Naive thymus-derived CD8-positive, alpha-beta T cell (primary cell): ENCODE data around the gene CYTH3. TPM values are rescaled to one million over a fixed set of nuclear protein-coding genes. Genes with fewer than 3 reads are reported as not detected.
A peak's percentile ranks its signal among the peaks of the same experiment; 100 is the strongest.
"Not testable (repeated sequence)": the region's sequence is repeated elsewhere in the genome, so short reads cannot be mapped to it uniquely, and the experiment has no call there.

Experiments
- ATAC-seq, 2 donors: fragments of 150-1000 bp; cut with Tn5 transposase in 1 of 2; sonication (Bioruptor Pico), chemical (Tn5 transposase) in 1 of 2; 1 replicate in 1 of 2; 2 replicates in 1 of 2; pipeline ENCODE4 v1.10.0; 2021; ENCODE audit warnings: mild to moderate bottlenecking in 2 of 2, moderate library complexity in 2 of 2
- POLR2A ChIA-PET: fragments of 350-600 bp; sonication (Branson Sonifier 250); formaldehyde crosslinking; loops from one replicate; lab custom pipeline; 2021; ENCODE audit warnings: antibody characterized with exemption; lab: Charles Lee
- DNase-seq, 10 donors: peaks; one replicate each; pipeline versions ENCODE4 v3.0.0 to v3.0.0-alpha.2; 2020 to 2022
- H3K27ac Mint-ChIP-seq, 10 donors: one replicate each; pipeline ENCODE4 v1.8.0; 2020 to 2022; ENCODE audit warnings: mild to moderate bottlenecking in 10 of 10, mixed read lengths in 10 of 10, moderate library complexity in 4 of 10, inconsistent platforms in 1 of 10
- H3K27me3 Mint-ChIP-seq, 5 donors: one replicate each; pipeline ENCODE4 v1.8.0; 2021 to 2022; ENCODE audit warnings: mixed read lengths in 5 of 5
- H3K36me3 Mint-ChIP-seq, 3 donors: one replicate each; pipeline ENCODE4 v1.8.0; 2020 to 2022; ENCODE audit warnings: mixed read lengths in 3 of 3, mild to moderate bottlenecking in 2 of 3, inconsistent platforms in 1 of 3
- H3K4me1 Mint-ChIP-seq, 4 donors: one replicate each; pipeline ENCODE4 v1.8.0; 2021 to 2022; ENCODE audit warnings: mixed read lengths in 4 of 4
- H3K4me3 Mint-ChIP-seq, 10 donors: one replicate each; pipeline ENCODE4 v1.8.0; 2020 to 2022; ENCODE audit warnings: mild to moderate bottlenecking in 10 of 10, mixed read lengths in 10 of 10, moderate library complexity in 6 of 10, inconsistent platforms in 1 of 10
- H3K9me3 Mint-ChIP-seq, 9 donors: one replicate each; pipeline ENCODE4 v1.8.0; 2020 to 2022; ENCODE audit warnings: mixed read lengths in 9 of 9, mild to moderate bottlenecking in 3 of 9, inconsistent platforms in 1 of 9, moderate library complexity in 1 of 9
- polyA plus RNA-seq, 3 donors: library from polyadenylated mRNA; unstranded; fragments of 300-500 nt; fragmentation: Illumina TruSeq; gene quantifications; one replicate each; pipeline ENCODE4 v1.2.3, GENCODE V29; 2021
- total RNA-seq, 8 experiments: library from RNA in 2 of 8; stranded (reverse) in 2 of 8; gene quantifications; one replicate each; pipeline ENCODE4 v1.2.3 and lab custom pipeline; 2021 to 2026

The CYTH3 gene
- total and polyA plus RNA-seq, 5 experiments from 2014 or later, result 0.77 to 8.6 (median 4.1) TPM

DNA sequence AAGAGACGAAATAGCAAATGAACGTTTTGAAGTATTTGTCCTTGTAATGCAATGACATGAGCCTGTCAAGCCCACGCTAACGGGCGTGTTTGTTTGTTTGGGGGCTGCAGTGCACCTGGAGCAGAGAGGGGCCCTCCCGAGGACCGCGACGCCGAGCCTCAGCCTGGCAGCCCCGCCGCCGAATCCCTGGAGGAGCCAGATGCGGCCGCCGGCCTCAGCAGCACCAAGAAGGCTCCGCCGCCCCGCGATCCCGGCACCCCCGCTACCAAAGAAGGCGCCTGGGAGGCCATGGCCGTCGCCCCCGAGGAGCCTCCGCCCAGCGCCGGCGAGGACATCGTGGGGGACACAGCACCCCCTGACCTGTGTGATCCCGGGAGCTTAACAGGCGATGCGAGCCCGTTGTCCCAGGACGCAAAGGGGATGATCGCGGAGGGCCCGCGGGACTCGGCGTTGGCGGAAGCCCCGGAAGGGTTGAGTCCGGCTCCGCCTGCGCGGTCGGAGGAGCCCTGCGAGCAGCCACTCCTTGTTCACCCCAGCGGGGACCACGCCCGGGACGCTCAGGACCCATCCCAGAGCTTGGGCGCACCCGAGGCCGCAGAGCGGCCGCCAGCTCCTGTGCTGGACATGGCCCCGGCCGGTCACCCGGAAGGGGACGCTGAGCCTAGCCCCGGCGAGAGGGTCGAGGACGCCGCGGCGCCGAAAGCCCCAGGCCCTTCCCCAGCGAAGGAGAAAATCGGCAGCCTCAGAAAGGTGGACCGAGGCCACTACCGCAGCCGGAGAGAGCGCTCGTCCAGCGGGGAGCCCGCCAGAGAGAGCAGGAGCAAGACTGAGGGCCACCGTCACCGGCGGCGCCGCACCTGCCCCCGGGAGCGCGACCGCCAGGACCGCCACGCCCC lies 118.5 kb downstream of the CYTH3 start:
- no peak overlapping the region for H3K27ac Mint-ChIP-seq
- no peaks in the 10 kb centered on the region for H3K9me3 Mint-ChIP-seq
- H3K27me3 Mint-ChIP-seq, result no peaks in the 10 kb centered on the region
- H3K4me1 Mint-ChIP-seq, result no peaks in the 10 kb centered on the region
- DNase-seq (no peak), ATAC-seq (no peak)
- POLR2A ChIA-PET, result no interaction called here
- H3K36me3 Mint-ChIP-seq, result peaks cover 0 to 83% (median 41%) of the 10 kb centered on the region in 3 donors
- H3K4me3 Mint-ChIP-seq, result no peak overlapping the region

DNA sequence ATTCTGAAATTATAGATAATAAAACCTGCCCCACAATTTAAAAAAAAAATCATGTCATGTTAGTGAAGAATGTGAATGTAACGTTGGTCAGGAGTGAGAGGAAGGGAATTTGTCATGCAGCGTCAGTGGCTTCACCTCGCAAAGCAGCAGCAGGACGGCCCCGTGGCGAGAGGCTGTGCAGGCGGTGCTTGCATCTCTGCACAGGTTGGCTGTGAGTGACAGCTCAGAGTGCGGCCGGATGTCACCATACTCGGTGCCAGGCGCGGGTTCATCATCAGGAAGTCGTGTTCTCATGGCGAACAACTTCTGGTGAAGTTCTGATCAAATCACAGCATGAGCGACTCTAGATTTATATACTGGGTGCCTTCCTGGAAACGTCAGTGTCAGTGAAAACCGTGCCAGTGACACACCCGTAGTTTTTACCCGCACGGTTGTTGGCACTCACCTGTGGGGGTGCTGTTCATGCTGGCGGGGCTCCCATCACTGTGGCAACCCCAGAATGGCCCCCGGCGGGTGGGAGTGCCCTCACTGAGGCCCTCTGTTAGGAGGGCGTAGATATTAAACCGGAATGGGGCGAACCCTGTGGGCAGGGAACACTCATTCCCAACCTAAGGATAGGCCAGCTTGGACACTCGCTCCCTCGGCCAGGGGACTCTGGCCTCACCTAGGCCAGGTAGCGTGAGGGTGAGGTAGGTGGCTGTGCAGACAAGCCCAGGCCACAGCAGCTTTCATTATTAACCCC lies 120.3 kb downstream of the CYTH3 start:
- H3K4me1 Mint-ChIP-seq, result no peaks in the 10 kb centered on the region
- no peak for ATAC-seq
- H3K4me3 Mint-ChIP-seq, result no peak overlapping the region
- peak overlapping the region in 1 of 10 donors; percentile 56 for H3K27ac Mint-ChIP-seq
- no peaks in the 10 kb centered on the region for H3K27me3 Mint-ChIP-seq
- no peak for DNase-seq
- peaks cover 0 to 85% (median 49%) of the 10 kb centered on the region in 3 donors for H3K36me3 Mint-ChIP-seq
- no peaks in the 10 kb centered on the region for H3K9me3 Mint-ChIP-seq
- POLR2A ChIA-PET, result no interaction called here

- peaks cover 0 to 85% (median 48%) of the 10 kb centered on the region in 3 donors for H3K36me3 Mint-ChIP-seq
- peak overlapping the region in 1 of 10 donors; percentile 29 for H3K27ac Mint-ChIP-seq
- H3K27me3 Mint-ChIP-seq, H3K4me3 Mint-ChIP-seq, H3K4me1 Mint-ChIP-seq, POLR2A ChIA-PET, H3K9me3 Mint-ChIP-seq, DNase-seq, ATAC-seq: not testable (repeated sequence)
These were observed 120.9 kb downstream of the CYTH3 start for GRCh38 chr7:6151527-6151926.

DNA sequence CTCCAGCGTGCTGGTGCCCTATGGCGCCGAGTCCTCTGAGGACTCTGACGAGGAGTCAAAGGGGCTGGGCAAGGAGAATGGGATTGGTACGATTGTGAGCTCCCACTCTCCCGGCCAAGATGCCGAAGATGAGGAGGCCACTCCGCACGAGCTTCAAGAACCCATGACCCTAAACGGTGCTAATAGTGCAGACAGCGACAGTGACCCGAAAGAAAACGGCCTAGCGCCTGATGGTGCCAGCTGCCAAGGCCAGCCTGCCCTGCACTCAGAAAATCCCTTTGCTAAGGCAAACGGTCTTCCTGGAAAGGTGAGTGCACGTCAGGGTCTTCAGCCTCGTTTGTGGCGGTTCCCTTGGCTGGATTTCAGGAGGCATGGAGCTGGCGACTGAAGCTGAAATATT lies 122.4 kb downstream of the CYTH3 start:
- ATAC-seq (no peak), DNase-seq (no peak)
- H3K4me3 Mint-ChIP-seq, result no peak overlapping the region
- H3K36me3 Mint-ChIP-seq, result peaks cover 0 to 85% (median 56%) of the 10 kb centered on the region in 3 donors
- H3K27ac Mint-ChIP-seq, result peak overlapping the region in 1 of 10 donors; percentile 73
- H3K27me3 Mint-ChIP-seq, result no peaks in the 10 kb centered on the region
- H3K4me1 Mint-ChIP-seq, result peaks cover 0 to 2% (median 0%) of the 10 kb centered on the region in 4 donors
- H3K9me3 Mint-ChIP-seq, result no peaks in the 10 kb centered on the region
- POLR2A ChIA-PET, result no interaction called here

- Mint-ChIP-seq H3K27ac (peak overlapping the region in 4 of 10 donors; percentile 7 to 75 (median 31)), H3K9me3 (no peaks in the 10 kb centered on the region), H3K27me3 (no peaks in the 10 kb centered on the region), H3K4me3 (no peak overlapping the region), H3K4me1 (peaks cover 0 to 2% (median 0%) of the 10 kb centered on the region in 4 donors), H3K36me3 (peaks cover 0 to 93% (median 60%) of the 10 kb centered on the region in 3 donors)
- POLR2A ChIA-PET, result interaction anchor here (0.6 kb wide), 1 partner anchor 180 kb away, joined by 5 read pairs; no protein-coding TSS in a partner anchor
- ATAC-seq, result no peak
- no peak for DNase-seq
These were observed 123.6 kb downstream of the CYTH3 start for GRCh38 chr7:6148724-6149360.

- peaks cover 0 to 2% (median 0%) of the 10 kb centered on the region in 4 donors for H3K4me1 Mint-ChIP-seq
- no peaks in the 10 kb centered on the region for H3K9me3 Mint-ChIP-seq
- peak overlapping the region in 1 of 10 donors; percentile 50 for H3K27ac Mint-ChIP-seq
- H3K36me3 Mint-ChIP-seq, result peaks cover 0 to 96% (median 60%) of the 10 kb centered on the region in 3 donors
- no peaks in the 10 kb centered on the region for H3K27me3 Mint-ChIP-seq
- POLR2A ChIA-PET, result no interaction called here
- no peak for DNase-seq
- no peak for ATAC-seq
- H3K4me3 Mint-ChIP-seq, result no peak overlapping the region
These were observed 124.8 kb downstream of the CYTH3 start for GRCh38 chr7:6147627-6148026.

DNA sequence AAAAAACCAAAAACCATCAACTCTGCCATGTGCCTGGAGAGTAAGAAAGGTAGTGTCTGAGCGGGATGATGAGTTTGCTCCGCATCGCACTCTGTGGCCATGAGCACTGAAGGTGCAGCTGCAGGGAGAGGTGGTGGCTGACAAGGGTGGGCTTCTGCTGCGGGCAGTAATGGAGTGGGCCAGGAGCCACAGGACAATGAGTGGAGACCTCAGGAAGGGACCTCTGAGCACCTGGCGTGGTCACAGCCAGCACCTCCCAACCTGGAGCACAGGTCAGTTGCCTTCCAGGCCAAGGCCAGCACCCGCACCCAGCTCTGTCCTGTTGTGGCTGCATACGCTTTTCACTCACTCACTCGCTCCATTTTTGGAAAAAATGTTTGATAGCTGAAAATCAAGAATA lies 125.8 kb downstream of the CYTH3 start:
- no peak for ATAC-seq
- H3K27ac Mint-ChIP-seq, result peak overlapping the region in 3 of 10 donors; percentile 24 to 50 (median 29)

GRCh38 chr7:6143997-6144396 lies 128.4 kb downstream of the CYTH3 start:
- Mint-ChIP-seq H3K4me1 (peaks cover 0 to 4% (median 0%) of the 10 kb centered on the region in 4 donors), H3K9me3 (no peaks in the 10 kb centered on the region), H3K36me3 (peaks cover 8 to 94% (median 41%) of the 10 kb centered on the region in 3 donors), H3K4me3 (no peak overlapping the region), H3K27ac (no peak overlapping the region), H3K27me3 (no peaks in the 10 kb centered on the region)
- DNase-seq (no peak), ATAC-seq (no peak)
- POLR2A ChIA-PET, result no interaction called here

More for the DNA sequence above, 125.8 kb downstream of the CYTH3 start:
- H3K36me3 Mint-ChIP-seq, result peaks cover 0 to 97% (median 53%) of the 10 kb centered on the region in 3 donors
- DNase-seq, result no peak
- H3K4me3 Mint-ChIP-seq, result no peak overlapping the region
- POLR2A ChIA-PET, result no interaction called here
- H3K4me1 Mint-ChIP-seq, result peaks cover 0 to 2% (median 0%) of the 10 kb centered on the region in 4 donors
- no peaks in the 10 kb centered on the region for H3K27me3 Mint-ChIP-seq
- H3K9me3 Mint-ChIP-seq, result no peaks in the 10 kb centered on the region

GRCh38 chr7:6142871-6143380 lies 129.5 kb downstream of the CYTH3 start:
- Mint-ChIP-seq H3K4me1 (peaks cover 0 to 4% (median 0%) of the 10 kb centered on the region in 4 donors), H3K4me3 (no peak overlapping the region), H3K9me3 (no peaks in the 10 kb centered on the region), H3K27me3 (no peaks in the 10 kb centered on the region), H3K36me3 (peaks cover 8 to 87% (median 34%) of the 10 kb centered on the region in 3 donors), H3K27ac (peak overlapping the region in 1 of 10 donors; percentile 83)
- no peak for ATAC-seq
- POLR2A ChIA-PET, result no interaction called here
- no peak for DNase-seq

GRCh38 chr7:6139189-6139996 lies 133.0 kb downstream of the CYTH3 start:
- Mint-ChIP-seq H3K4me1 (peaks cover 0 to 2% (median 0%) of the 10 kb centered on the region in 4 donors), H3K4me3 (no peak overlapping the region), H3K27me3 (no peaks in the 10 kb centered on the region), H3K9me3 (no peaks in the 10 kb centered on the region), H3K27ac (peak overlapping the region in 4 of 10 donors; percentile 25 to 58 (median 46)), H3K36me3 (peaks cover 8 to 65% (median 15%) of the 10 kb centered on the region in 3 donors)
- DNase-seq, result no peak
- POLR2A ChIA-PET, result no interaction called here
- ATAC-seq, result no peak

DNA sequence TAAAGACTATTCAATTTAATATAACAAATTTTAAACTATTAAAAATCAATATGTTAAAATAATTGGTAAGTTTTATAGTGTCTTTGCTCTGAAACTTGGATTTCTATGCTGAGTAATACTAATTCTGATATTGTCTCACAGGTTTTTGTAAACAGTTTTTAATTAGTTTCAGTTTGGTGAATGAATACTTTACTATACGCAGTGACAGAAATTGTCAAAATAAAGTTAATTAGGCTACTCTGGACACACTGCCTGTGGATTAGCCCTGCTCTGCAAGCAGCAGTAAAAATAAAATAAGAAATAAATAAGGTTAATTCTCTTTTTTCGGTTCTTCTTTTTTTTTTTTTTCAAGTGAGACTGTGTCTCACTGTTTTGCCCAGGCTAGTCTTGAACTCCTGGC lies 135.9 kb downstream of the CYTH3 start:
- Mint-ChIP-seq H3K36me3 (peaks cover 8 to 65% (median 14%) of the 10 kb centered on the region in 3 donors), H3K4me3 (no peak overlapping the region), H3K27me3 (no peaks in the 10 kb centered on the region), H3K9me3 (no peaks in the 10 kb centered on the region), H3K4me1 (peaks cover 0 to 8% (median 1%) of the 10 kb centered on the region in 4 donors), H3K27ac (no peak overlapping the region)
- ATAC-seq (no peak), DNase-seq (no peak)
- POLR2A ChIA-PET, result no interaction called here
